Stimulated activated memory B cell treated with anti-CD40 and anti-IgM and Interleukin-4, amounts not matched to agents 10 μg/mL and 1 μg/mL and 100 μg/mL, for 72 hours (primary cell): ENCODE results near the gene EIF5AL1.
A peak's percentile ranks its signal among the peaks of the same experiment; 100 is the strongest.
"Not testable (repeated sequence)": the region's sequence is repeated elsewhere in the genome, so short reads cannot be mapped to it uniquely, and the experiment has no call there.

ENCODE experiments used
- ATAC-seq: fragments of 150-1000 bp; cut with Tn5 transposase; 2 replicates; pipeline ENCODE4 v1.10.0; 2021
- H3K27ac Mint-ChIP-seq: one replicate; pipeline ENCODE4 v1.8.0; 2022; ENCODE audit warnings: mild to moderate bottlenecking, mixed read lengths
- H3K27me3 Mint-ChIP-seq: one replicate; pipeline ENCODE4 v1.8.0; 2022; ENCODE audit warnings: mixed read lengths
- H3K36me3 Mint-ChIP-seq: one replicate; pipeline ENCODE4 v1.8.0; 2022; ENCODE audit warnings: mixed read lengths
- H3K4me1 Mint-ChIP-seq: one replicate; pipeline ENCODE4 v1.8.0; 2022; ENCODE audit warnings: mixed read lengths
- H3K4me3 Mint-ChIP-seq: one replicate; pipeline ENCODE4 v1.8.0; 2022; ENCODE audit warnings: mild to moderate bottlenecking, moderate library complexity, mixed read lengths
- H3K9me3 Mint-ChIP-seq: one replicate; pipeline ENCODE4 v1.8.0; 2022; ENCODE audit warnings: mixed read lengths

Gene EIF5AL1

DNA sequence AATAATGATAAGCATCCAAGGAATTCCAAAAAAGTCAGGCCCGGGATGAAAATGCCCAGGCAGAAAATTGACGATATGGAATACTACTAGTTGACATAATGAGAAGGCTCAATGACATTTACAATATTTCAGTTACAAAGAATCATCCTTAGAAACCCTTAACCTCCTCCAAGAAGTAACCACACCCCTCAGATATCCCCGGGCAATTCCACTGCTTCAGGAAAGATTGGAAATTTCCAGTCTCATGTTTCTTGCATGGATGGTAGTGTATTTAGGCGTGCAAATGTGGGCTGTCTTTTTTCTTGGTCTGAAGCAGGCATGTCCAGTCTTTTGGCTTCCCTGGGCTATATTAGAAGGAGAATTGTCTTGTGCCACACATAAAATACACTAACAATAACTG, 5.2 kb downstream of the EIF5AL1 start:
- H3K27me3 Mint-ChIP-seq, H3K27ac Mint-ChIP-seq, H3K9me3 Mint-ChIP-seq, H3K4me3 Mint-ChIP-seq, ATAC-seq, H3K4me1 Mint-ChIP-seq, H3K36me3 Mint-ChIP-seq: not testable (repeated sequence)

DNA sequence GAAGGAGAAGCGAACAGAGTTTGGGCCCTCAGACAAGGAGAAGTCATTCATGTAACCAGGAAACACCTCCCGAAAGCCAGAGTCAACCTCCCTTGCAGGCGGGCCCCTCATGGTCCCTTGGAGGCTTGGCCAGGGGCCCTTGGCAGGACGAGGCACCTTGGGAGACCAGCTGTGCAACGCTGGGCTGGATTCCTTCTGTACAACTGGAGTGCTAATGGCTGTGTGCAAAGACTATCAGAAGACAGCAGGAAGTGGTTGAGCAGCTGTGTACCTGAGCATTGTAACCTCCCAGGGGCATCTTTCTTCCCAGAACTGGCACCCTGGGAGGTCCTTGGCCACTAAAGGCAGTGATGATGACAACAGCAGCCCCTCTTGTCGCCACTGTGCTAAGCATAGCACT, 9.4 kb downstream of the EIF5AL1 start:
- not testable (repeated sequence) for ATAC-seq, H3K36me3 Mint-ChIP-seq, H3K27me3 Mint-ChIP-seq, H3K4me1 Mint-ChIP-seq, H3K27ac Mint-ChIP-seq, H3K4me3 Mint-ChIP-seq, H3K9me3 Mint-ChIP-seq

DNA sequence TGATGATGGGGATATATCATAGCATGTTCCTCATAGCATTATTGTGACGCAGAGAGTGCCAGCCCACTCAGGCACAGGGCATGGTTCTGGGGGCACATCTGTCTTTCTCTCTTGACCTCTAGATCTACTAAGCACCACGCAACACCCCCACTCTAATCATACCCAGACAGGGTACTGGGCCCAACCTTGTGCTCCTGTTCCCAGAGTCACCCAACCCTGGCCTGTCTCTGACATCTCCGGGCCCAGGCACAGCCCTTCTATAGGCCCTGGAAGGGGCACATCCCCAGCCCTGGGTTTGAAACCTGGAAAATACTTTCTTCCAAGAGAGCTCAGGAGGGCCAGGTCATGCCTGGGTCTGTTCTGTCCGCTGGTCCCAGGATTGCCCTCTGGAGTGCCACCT, 10.1 kb downstream of the EIF5AL1 start:
- not testable (repeated sequence) for H3K4me3 Mint-ChIP-seq, H3K4me1 Mint-ChIP-seq, H3K27me3 Mint-ChIP-seq, H3K36me3 Mint-ChIP-seq, H3K27ac Mint-ChIP-seq, H3K9me3 Mint-ChIP-seq
- peak; percentile 42 for ATAC-seq

DNA sequence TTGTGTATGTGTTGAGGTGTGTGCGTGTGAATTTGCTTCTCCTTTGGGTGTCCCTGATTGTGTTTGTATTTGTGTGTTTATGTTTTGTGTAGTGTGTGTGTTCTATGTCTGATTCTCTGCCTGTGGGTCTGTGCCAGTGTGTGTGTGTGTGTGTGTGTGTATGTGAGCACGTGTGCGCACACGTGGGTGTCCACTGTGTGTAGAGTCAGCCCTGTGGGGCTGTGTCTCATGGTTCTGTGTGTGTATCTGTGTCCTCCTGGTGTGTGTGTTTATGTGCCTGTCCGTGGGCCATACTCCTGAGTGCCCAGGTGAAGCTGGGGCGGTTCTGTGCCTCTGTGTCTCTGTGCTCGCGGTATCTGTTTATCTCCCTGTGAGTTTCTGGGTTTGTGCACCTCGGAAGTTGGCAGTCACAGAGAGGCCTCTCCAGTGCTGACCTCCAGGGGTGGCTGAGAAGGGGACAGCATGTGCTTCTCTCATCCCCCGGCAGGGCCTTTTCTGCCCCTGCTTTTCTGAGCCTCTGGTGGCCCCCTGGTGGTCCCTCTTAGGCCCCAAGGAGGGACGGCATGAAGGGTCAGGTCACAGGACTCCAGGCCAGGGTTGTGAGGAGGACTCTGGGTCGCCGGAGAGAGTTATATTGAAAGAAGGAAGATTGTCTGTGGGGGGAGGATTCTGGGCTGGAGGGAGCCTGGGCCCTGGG, 11.0 kb downstream of the EIF5AL1 start:
- H3K4me3 Mint-ChIP-seq, H3K4me1 Mint-ChIP-seq, H3K36me3 Mint-ChIP-seq, H3K27ac Mint-ChIP-seq, H3K9me3 Mint-ChIP-seq, H3K27me3 Mint-ChIP-seq: not testable (repeated sequence)
- peak; percentile 27 for ATAC-seq

DNA sequence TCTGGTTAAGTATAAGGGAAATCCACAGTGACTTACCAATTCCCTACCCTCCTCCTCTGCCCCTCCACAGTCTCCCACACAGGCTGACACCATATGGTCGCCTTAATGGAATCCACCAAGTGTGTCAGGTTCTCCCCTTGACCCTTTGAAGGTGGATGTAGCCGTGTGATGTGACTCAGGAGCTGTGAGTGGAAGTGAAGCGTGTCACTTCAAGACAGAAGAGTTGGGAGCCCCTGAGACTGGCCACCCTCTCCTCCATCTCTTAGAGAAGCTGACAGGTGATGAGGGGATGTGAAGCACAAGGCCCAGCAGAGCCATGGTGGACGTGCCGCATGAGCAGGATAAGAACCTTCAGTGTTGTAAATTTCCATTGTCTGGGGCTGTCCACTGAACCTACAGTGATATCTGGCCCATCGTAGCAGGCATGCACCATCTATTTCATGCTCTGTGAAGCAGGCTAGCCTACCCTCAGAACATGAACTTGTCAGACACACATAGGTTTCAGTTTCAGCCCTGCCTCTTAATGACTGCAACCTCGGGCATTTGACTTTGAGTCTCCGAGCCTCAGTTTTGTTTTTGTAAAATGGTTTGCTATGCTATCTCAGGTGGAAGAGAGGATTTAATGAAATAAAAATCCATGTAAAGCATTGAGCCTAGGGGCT, 12.8 kb downstream of the EIF5AL1 start:
- not testable (repeated sequence) for H3K4me1 Mint-ChIP-seq, H3K4me3 Mint-ChIP-seq, H3K36me3 Mint-ChIP-seq, H3K9me3 Mint-ChIP-seq, H3K27ac Mint-ChIP-seq, H3K27me3 Mint-ChIP-seq
- peak; percentile 81 for ATAC-seq

DNA sequence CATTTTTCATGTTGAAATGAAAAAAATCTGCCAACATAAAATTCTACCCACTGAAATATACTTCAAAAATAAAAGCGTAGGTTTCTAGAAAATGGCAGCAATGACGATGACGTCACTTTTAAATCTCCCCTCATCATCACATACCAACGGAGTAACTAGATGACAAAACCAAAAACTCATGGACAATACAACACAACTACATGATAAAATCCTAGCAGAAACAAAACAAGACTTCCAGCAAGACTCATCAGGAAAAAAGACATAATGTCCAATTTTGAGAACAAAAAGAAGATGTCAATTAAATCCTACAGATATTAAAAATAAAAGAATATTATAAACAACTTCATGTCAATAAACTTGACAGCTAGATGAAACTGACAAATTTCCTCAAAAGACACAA, 15.9 kb downstream of the EIF5AL1 start:
- H3K27ac Mint-ChIP-seq, ATAC-seq, H3K36me3 Mint-ChIP-seq, H3K27me3 Mint-ChIP-seq, H3K4me3 Mint-ChIP-seq, H3K4me1 Mint-ChIP-seq, H3K9me3 Mint-ChIP-seq: not testable (repeated sequence)

DNA sequence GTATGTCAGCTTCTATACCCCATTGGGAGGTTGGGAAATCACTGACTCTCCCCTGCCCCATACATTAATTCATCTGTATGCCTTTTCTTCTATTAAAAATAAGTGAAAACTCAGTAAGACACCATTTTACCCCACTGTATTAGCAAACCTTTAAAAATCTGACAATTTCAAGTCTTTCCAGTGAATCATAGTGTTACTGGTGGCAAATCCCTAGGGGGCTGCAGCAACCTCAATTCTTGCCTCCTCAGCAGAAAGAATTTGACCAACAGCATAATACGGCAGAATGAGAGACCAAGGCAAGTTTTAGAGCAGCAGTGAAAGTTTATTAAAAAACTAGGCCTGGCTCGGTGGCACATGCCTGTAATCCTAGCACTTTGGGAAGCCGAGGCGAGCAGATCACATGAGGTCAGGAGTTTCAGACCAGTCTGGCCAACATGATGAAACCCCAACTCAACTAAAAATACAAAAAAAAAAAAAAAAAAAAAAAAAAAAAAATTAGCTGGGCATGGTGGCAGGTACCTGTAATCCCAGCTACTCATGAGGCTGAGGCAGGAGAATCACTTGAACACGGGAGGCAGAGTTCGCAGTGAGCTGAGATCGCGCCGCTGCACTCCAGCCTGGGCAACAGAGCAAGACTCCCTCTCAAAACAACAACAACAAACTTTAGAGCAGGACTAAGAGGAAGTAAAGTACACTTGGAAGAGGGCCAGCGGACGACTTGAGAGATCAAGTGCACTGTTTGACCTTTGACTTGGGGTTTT, 21.0 kb downstream of the EIF5AL1 start:
- ATAC-seq: peak; percentile 72
- H3K9me3 Mint-ChIP-seq: not testable (repeated sequence)

DNA sequence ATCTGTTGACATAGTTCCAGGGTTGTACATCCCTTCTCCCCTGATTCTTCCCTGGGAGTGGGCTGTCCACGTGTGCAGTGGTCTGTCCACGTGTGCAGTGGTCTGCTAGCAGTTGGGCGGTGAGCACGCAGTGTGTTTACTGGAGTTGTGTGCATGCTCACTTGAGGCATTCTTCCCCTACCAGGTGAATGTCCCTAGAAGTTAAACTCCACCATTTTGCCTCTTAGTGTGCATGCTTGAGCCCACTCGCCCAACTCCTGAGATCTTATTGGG, 21.5 kb downstream of the EIF5AL1 start:
- not testable (repeated sequence) for ATAC-seq, H3K4me3 Mint-ChIP-seq

More for the DNA sequence above, 21.0 kb downstream of the EIF5AL1 start:
- not testable (repeated sequence) for H3K4me1 Mint-ChIP-seq, H3K27me3 Mint-ChIP-seq, H3K4me3 Mint-ChIP-seq, H3K36me3 Mint-ChIP-seq, H3K27ac Mint-ChIP-seq

DNA sequence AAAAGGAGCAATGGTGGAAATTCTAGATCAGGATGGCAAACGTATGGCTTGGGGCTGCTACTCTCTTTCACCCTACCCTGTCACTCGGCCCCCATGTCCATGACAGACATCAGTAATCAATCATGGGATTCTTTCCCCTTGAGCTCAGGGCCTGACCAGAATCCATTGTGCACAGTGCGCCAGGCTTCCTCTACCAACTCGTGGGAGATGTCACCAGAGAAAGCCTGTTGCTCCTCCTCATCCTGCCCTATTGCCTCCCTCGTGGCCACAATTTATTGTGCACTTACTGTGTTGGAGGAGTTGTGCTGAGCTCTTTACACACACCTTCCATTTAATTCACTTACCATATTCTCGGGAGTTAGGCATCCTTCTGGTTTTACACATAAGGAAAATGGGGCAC, 26.0 kb downstream of the EIF5AL1 start:
- H3K4me3 Mint-ChIP-seq, H3K36me3 Mint-ChIP-seq, ATAC-seq, H3K27me3 Mint-ChIP-seq, H3K27ac Mint-ChIP-seq, H3K4me1 Mint-ChIP-seq, H3K9me3 Mint-ChIP-seq: not testable (repeated sequence)

More for the DNA sequence above, 21.5 kb downstream of the EIF5AL1 start:
- H3K27ac Mint-ChIP-seq, H3K9me3 Mint-ChIP-seq, H3K27me3 Mint-ChIP-seq, H3K4me1 Mint-ChIP-seq, H3K36me3 Mint-ChIP-seq: not testable (repeated sequence)

DNA sequence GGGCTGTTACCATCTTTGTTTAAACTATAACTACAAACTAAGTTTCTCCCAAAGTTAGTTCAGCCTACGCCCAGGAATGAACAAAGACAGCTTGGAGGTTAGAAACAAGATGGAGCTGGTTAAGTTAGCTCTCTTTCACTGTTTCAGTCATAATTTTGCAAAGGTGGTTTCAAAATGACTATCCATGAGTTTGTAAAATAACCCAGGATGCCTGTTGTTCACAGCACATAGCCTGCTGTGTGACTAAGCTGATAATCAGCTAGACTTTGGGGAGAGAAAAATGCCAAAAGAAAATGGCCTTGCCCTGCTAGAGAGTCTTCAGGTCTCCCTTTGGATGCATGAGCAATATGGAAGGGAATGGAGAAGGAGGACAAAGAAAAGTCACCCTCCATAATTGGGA, 28.6 kb downstream of the EIF5AL1 start:
- H3K27ac Mint-ChIP-seq, H3K9me3 Mint-ChIP-seq, H3K4me1 Mint-ChIP-seq, H3K27me3 Mint-ChIP-seq, H3K4me3 Mint-ChIP-seq, H3K36me3 Mint-ChIP-seq: not testable (repeated sequence)
- peak; percentile 68 for ATAC-seq

DNA sequence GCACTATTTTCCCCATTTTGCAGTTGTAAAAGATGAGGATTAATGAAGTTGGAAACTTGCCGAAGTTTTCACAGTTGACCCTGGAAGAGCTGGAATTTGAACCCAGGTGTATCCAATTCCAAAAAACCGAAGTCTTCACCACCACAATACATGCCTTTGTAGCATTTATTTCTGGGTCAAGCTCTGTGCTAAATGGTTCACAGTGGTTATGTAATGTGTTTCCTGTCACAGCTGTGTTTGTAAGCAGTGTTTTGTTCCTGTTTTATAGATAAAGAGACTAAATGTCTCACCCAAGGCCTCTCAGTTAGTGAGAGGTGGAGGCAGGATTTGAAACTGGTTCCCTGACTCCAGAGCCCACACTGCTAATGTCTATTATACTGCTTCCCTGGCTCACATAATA, 30.3 kb downstream of the EIF5AL1 start:
- peaks cover 8% of the 10 kb centered on the region for H3K9me3 Mint-ChIP-seq
- H3K4me1 Mint-ChIP-seq: no peaks in the 10 kb centered on the region
- H3K27me3 Mint-ChIP-seq: peaks cover 9% of the 10 kb centered on the region
- H3K27ac Mint-ChIP-seq: no peak overlapping the region
- H3K36me3 Mint-ChIP-seq: no peaks in the 10 kb centered on the region
- no peak for ATAC-seq
- no peak overlapping the region for H3K4me3 Mint-ChIP-seq

DNA sequence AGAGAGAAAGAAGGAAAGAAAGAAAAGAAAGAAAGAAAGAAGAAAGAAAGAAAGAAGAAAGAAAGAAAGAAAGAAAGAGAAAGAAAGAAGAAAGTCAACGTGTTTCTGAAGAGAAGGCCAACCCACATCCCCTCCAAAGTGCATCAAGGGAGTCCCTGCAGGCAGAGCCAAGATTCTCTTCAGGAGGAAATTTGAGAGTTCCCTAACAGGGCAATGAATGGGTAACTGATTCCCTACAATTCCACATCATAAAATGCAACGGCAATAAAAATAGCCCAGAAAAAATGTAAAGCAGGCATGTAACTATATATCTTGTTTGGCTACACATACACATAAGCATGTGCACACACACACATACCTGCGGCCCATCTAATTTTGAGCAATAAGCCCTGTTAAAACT, 32.1 kb downstream of the EIF5AL1 start:
- ATAC-seq, H3K36me3 Mint-ChIP-seq, H3K4me1 Mint-ChIP-seq, H3K9me3 Mint-ChIP-seq, H3K27ac Mint-ChIP-seq, H3K4me3 Mint-ChIP-seq: not testable (repeated sequence)
- H3K27me3 Mint-ChIP-seq: peaks cover 21% of the 10 kb centered on the region

DNA sequence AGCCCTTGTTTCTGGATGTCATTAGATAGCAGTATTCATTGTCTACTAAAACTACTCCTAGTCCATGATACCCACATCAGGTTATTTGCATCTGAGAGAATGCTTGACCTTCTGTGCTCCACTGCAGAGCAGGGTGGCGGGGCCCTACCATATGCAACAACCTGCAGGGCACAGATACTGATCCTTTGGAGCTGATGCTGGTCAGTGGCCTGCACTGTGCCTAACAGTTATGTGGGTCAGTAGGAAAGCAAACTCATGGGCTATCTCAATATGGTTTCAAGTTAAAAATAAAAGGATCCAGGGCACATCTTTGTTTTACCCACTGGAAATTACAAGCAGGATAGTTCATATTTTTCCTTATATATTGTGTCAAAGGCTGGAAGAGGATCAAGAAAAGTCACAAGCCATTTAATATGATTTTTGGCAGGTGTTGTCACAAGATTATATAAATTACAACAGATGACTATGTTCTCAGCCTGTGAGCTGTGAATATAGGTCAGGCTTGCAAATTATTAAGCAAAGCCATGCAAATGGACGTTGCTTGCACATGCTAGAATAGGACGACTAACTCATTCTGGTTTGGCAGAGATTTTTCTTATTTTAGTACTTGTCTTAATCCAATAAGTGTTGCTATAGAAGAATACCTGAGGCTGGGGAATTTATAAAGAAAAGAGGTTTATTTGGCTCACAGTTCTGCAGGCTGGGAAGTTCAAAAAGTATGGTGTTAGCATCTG, 32.8 kb downstream of the EIF5AL1 start:
- not testable (repeated sequence) for H3K4me1 Mint-ChIP-seq, H3K27ac Mint-ChIP-seq, ATAC-seq, H3K9me3 Mint-ChIP-seq, H3K4me3 Mint-ChIP-seq, H3K36me3 Mint-ChIP-seq
- peaks cover 21% of the 10 kb centered on the region for H3K27me3 Mint-ChIP-seq

DNA sequence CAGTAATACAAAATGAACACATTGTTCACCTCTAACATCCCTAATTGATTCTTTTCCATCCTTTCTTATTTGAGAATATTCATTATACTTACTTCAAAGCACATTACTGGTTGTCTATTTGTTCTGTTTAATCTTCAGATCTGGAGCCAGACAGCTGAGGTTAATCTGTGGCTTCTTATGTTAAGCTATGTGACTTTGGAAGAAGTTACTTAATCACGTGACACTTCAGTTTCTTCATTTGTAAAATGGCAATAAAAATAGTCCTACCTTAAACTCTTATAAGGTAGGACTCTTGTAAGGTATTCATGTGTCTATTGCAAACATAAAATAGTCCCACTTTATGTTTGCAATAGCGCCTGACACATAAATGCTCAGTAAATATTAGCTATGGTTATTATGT, 34.8 kb downstream of the EIF5AL1 start:
- H3K9me3 Mint-ChIP-seq, ATAC-seq, H3K27ac Mint-ChIP-seq, H3K36me3 Mint-ChIP-seq, H3K4me1 Mint-ChIP-seq, H3K4me3 Mint-ChIP-seq: not testable (repeated sequence)
- H3K27me3 Mint-ChIP-seq: peaks cover 29% of the 10 kb centered on the region

DNA sequence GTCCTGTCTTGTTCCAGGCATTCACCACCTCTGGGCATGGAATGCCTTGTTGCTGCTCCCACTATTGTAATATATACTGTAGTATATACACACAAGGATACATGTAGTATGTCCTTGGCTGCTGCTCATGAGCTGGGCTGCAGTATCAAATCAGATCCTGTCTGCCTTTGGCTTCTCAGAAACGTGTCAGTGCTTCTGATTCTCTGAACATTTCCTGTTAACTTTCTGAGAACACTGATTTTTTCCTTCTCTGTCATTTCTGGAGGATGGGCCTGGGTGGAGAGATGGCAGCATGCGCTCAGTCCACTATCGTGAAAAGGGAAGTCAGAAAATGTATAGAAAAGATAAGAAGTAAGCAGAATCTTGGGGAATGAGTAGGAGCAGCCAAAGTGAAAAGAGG, 35.6 kb downstream of the EIF5AL1 start:
- no peak for ATAC-seq
- Mint-ChIP-seq H3K27ac (no peak overlapping the region), H3K4me3 (no peak overlapping the region), H3K27me3 (peaks cover 29% of the 10 kb centered on the region), H3K9me3 (peaks cover 8% of the 10 kb centered on the region), H3K4me1 (no peaks in the 10 kb centered on the region), H3K36me3 (no peaks in the 10 kb centered on the region)

DNA sequence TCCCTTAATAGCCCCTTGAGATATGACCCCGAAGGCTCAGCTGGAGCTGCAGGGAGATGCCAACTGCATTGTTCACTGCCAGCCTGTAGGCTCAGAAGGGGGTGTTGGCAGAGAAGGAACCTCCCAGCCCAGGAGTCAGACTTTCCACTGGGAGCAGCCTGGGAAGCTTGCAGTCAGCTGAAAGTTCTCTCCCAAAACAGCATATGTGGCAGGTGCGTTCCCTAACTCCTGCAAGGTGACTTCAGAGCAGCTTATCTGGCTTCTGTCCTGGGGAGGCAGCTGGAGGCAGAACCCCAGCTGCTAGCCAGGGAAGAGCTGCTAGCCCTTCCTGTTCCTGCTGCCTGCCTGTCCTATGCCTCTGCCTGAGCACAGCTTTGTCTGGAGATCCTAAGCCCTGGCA, 39.8 kb downstream of the EIF5AL1 start:
- H3K4me3 Mint-ChIP-seq: no peak overlapping the region
- H3K27ac Mint-ChIP-seq: no peak overlapping the region
- no peaks in the 10 kb centered on the region for H3K9me3 Mint-ChIP-seq
- no peak for ATAC-seq
- peaks cover 22% of the 10 kb centered on the region for H3K27me3 Mint-ChIP-seq
- no peaks in the 10 kb centered on the region for H3K4me1 Mint-ChIP-seq
- H3K36me3 Mint-ChIP-seq: no peaks in the 10 kb centered on the region
